ENCODE measurements around the gene CSHL1.

- TF ChIP-seq CTCF (conservative IDR thresholded peaks at IDR 0.05 in 1 of 2, IDR thresholded peaks at IDR 0.05 in 1 of 2; ENCODE audit: low read depth in 1 of 2, low read length in 2 of 2) (no peak), EZH2 (IDR thresholded peaks at IDR 0.05; ENCODE audit: low read length, missing control alignments) (no peak)
These were observed 43.5 kb upstream of the CSHL1 start for GRCh38 chr17:63954402-63955063.
